GM21360 (cell line): ENCODE data around the gene NR1I3.
"Not testable (repeated sequence)": the region's sequence is repeated elsewhere in the genome, so short reads cannot be mapped to it uniquely, and the experiment has no call there.

Experiments
- ATAC-seq: cut with Tn5 transposase; IDR thresholded peaks from one replicate; pipeline ENCODE4 v1.9.1; 2021; ENCODE audit warnings: mild to moderate bottlenecking, moderate library complexity; ENCODE audit not compliant: unreplicated experiment

NR1I3 gene

DNA sequence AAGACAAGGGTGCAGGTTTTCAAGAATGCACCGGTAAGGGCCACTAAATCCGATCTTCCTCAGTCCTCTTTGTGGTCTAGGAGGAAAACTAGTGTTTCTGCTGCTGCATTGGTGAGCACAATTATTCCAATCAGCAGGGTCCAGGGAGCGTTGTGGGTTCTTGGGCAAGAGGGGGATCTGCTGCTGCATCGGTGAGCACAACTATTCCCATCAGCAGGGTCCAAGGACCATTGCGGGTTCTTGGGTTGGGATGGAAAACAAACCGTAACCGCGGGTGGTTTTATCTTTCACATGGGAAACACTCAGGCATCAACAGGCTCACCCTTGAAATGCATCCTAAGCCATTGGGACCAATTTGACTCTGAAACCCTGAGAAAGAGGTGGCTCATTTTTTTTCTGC is 13.6 kb upstream of the NR1I3 start:
- ATAC-seq = no peak

DNA sequence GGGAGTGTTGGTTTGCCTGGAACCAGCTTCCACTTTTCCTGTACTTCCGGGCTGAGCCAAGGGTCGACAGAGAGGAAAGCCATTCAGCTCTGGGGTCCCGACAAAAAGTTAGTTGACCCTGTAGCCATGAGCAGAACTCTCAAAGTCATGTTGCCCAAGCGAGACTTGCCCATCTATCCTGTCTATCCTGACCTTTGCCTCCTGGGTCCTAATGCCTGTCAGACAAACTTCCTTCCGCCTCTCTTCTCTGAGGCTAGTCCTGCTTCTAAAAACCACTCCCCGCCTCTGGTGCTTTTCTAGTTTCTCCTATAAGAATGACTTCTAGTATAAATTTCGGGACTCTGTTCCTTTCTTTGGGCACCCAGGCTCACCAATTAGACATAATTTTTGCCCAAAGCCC is 12.8 kb upstream of the NR1I3 start:
- no peak for ATAC-seq

DNA sequence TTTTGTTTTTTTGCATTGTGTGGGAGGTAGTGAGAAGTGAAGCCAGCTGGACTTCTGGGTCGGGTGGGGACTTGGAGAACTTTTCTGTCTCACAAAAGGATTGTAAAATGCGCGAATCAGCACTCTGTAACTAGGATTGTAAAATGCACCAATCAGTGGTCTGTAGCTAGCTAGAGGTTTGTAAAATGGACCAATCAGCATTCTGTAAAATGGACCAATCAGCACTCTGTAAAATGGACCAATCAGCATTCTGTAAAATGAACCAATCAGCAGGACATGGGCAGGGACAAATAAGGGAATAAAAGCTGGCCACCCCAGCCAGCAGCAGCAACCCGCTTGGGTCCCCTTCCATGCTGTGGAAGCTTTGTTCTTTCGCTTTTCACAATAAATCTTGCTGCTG is 12.1 kb upstream of the NR1I3 start:
- not testable (repeated sequence) for ATAC-seq

DNA sequence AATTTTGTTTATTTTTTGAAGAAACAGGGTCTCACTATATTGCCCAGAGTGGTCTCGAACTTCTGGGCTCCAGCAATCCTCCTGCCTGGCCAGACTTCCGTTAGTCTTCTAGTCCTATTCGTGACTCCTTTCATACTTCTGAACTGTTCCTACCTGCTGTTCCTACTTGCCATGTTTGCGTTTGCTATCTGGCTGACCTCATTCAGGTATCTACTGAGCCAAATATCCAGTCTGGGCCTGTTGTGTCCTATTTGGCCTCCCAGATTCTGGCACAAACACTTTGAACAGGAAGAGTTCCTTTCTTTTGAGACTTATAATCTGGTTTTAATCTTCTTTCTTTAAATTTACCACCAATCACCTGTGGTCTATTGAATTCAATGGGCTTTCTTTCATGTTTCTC is 6.9 kb upstream of the NR1I3 start:
- ATAC-seq = no peak

DNA sequence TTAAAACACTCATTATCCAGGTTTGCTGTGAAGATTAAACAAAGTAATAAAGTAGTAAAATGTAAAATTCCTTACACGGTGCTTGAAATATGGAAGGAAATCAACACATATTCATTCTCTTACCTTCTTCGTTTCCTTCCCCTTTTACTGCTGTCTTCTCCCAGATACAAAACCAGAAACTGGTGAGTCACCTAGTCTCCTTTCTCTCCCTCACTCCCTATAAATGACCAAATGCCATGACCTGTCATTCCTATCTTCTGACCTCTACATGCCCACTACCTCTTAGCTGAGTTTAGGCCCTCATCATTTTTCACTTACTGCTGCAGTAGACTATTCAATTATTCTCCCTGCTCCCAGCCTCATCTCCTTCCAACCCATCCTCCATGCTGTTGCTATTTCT is 4.3 kb upstream of the NR1I3 start:
- ATAC-seq = no peak

DNA sequence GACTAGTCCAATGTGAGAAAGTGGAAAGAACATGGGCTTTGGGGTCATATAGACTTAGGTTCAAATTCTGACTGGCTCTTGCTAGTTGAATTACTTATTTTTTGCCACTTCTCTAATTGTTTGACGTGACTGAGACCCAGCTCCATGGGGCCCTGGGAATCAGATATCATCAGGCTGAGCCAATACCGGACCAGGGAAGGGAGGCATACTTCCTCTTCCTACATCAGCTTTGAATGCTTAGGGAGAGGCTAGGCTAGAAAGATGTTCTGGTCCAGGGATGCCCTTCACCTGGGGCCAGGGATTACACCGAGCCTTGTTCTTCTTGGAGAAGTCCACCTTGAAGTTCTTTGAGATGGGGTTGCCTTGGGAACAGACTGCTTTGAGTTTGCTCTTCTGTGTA is 3.7 kb upstream of the NR1I3 start:
- no peak for ATAC-seq

DNA sequence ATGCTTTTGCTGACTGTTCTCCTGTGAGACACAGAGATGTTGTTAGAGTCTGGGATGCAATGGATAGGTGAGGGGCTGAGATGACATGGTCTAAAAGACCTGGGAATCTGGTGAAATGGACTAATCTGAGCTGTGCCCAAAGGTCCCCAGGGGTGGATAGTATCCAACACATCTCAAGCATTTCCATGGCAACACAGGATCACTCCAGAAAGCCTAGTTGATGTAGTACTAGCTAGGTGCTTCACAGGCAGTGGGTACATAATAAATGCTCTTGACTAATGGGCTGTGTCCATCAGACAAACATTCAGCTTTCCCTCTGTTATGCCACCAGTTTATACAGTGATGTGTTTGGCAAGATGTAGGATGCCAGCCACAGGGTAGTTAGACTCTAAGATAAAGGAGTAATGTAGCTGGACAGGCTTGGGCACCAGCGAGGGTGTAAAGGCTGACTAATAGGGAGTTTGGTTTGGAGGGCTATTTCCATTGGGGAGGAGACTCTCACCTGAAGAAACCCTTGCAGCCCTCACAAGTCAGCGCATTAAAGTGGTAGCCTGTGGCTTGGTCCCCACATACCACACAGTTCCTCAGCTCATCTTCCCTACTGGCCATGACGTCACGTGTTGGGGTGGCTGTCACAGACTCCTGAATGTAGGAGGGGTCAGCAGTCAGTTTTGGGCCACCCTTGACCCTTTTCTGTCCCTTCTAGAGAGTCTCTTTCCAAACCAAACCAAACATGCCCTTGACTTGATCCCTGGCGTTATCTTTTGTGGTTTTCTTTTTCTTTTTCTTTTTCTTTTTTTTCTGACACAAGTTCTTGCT is 1.8 kb downstream of the NR1I3 start:
- ATAC-seq = no peak

DNA sequence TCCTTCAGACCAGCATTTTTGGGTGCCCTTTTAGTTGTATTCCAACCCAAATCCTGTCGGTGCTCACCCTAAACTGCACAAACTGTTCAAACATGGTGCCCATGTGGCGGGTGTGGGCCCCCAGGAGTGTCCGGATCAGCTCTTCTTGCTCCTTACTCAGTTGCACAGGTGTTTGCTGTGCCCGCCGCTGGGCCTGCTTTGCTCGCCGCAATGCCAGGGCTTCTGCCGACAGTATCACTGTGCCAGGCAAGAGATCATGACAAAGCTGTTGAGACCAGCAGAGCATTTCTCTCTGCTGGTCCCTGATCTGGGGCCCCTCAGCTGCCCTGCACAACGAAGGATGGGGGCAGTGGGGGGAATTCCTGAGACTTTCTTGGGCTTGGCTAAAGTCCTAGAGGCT is 4.9 kb downstream of the NR1I3 start:
- no peak for ATAC-seq

DNA sequence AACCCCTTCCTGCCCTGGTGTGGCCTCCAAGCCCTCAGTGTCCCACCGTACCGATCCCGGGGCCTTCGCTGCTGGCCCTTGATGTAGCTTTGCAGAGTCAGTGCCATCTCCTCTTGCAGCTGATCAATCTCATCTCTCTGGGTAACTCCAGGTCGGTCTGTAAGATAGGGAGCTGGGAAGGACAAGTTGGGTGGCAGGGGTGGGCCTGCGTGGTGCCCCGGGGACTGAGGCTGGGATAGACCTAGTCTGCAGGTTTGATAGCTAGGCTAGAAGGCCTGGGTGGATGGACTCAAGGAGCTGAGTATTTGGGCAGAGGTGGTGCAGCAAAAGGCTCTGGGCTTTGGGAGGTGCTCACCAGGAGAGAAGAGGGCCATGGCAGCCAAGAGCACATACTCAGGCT is 7.2 kb downstream of the NR1I3 start:
- no peak for ATAC-seq

DNA sequence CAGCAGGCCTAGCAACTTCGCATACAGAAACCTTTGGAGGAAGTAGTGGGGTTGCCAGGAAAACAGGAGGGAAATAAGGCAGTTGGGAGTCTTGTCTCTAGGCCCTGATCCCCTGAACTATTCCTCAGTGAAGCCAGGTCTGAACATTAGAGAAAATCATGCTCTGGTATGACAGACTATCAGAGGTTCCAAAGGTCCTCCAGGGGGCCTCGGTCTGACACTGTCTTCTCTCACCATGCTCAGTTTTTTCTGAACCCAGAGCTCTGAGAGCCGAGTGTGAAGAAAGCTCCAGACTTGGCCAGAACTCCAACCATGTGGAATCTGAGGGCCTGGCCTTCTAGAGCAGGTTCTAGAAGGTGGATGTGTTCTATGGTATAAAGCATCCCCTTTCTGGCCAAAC is 8.1 kb downstream of the NR1I3 start:
- no peak for ATAC-seq

DNA sequence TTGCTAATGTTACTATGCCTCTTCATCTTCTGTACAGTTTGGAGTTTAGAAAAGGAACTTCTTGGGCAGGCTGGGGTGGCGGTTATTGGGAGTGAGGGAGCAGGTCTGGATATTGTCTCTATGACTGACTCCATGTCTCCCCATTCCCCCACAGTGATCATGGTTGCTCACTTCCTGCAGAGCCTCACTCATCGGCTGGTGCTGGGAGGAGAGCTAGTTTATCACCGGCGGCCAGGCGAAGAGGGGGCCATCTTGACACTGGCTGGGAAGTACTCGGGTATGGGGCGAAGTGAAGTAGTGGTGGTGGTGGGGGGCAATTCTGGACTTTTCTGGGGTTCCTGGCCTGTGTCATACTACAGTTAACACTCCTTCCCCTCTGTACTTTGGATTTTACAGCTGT is 10.0 kb downstream of the NR1I3 start:
- ATAC-seq = no peak

DNA sequence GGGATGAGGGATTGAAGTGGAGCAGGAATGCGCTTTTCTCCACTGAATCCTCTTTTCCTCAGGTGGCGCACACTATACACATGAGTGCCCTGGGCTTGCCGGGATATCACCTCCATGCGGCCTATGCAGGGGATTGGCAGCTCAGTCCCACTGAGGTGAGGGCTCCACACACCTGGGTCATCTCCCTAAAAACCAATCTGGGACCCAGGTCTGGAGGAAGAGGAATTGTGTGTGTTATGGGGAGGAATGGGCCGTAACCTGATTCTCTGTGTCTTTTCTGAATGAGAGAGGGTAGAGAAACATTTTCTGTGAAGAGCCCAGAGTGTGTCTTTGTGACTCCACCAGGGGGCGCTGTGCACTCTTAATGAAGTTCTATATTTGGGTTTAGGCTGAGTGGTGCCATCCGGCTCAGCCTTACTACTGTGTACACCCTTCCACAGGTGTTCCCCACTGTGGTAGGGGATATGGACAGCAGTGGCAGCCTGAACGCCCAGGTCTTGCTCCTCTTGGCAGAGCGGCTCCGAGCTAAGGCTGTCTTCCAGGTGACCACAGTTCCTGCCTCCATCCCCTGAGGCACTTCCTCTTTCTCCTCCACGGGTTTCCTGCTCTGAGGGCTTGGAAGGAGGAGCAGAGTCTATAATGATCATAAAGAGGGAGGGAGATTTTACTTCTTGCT is 10.7 kb downstream of the NR1I3 start:
- peak; percentile 38 for ATAC-seq

DNA sequence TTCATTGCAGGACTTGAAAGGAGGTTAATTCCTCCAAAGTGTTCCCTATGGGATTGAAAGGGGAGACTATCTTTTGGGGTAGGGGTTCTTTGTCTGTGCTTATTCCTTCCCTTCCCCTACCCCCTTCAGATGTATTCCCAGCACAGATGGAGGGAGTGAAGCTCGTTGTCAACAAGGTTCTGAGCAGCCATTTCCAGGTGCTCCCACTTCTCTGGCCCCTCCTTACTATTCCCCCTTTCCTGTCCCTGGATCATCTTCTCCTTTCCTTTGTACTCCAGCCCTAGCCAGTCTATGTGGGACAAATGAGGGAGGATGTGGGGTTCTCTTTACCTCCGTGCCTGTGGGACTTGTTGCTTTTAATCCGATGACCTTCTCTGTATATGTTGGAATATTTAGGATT is 11.2 kb downstream of the NR1I3 start:
- no peak for ATAC-seq

DNA sequence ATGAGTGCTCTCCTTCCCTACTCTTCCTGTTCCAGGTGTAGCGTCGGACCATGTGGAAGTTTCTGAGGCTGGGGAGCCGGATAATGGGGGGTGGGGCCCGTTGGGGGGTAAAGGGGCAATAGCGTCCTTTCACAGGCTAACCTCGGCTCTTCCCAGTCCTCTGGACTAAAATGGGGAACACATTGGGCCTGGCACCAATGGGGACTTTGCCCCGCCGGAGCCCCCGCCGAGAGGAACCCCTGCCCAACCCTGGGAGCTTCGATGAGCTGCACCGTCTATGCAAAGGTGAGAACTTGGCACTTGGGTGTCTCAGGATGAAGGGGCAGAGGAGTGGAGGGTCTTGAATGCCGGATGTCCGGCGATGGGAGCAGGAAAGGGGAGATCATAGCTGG is 11.7 kb downstream of the NR1I3 start:
- no peak for ATAC-seq

DNA sequence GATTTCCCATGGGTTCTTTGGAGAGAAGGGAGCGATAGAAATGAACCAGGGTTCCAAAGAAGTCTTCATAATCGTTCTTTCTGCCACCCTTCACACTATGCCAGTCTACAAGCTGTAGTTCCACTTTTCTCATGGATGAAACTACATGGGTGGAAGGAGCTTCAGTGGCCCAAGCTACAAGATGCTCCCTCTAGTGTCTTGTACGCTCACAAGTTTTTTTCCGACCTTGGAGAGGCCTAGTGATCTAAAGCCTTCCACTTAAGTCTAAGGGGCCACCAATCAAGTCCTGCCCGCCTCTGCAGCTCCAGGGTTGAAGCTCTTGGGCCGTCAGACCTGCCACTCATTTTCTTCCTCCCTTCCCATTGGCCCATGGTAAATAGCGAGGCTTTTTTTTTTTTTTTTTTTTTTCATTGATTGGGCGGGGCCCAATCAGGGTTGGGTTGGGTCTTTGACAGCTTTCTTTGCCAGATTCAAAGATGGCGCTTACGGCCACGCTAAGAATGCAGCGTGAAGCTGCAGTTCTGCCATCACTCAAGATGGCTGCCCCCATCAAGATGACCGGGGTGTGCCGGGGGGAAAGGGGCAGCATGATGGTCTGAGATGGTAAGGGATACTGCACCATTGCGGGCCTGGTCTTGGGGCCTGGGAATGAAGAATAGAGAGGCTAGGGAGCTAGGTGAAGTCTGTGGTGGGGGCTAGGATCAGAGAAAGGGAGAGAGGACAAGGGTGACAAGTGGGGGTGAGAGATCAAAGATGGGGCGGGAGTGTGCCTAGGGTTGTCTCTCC is 12.3 kb downstream of the NR1I3 start, which contains the start of gene TOMM40L:
TOMM40L (plus strand) TSS at position 527 of the 786 bp plus-strand sequence. CDS start 430 bp downstream, outside the sequence.
- peak; percentile 93 for ATAC-seq

DNA sequence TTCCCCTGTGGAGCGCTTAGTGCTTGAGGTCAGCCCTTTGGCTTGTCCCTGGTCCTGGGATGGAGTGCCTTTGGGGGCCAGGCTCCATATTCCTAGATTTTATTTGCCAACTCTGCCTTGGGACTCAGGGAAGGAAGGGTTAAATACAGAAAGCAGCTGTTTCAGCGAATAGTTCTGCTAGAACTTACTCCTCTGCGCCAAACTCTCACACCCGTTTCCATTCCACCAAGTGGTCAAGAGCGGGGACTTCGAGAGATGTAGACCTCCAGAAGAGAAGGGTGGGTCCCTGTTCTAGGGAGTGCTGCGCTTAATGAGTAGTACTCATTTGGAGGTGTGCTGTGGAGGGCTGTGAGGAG is 12.8 kb downstream of the NR1I3 start:
- ATAC-seq = no peak

DNA sequence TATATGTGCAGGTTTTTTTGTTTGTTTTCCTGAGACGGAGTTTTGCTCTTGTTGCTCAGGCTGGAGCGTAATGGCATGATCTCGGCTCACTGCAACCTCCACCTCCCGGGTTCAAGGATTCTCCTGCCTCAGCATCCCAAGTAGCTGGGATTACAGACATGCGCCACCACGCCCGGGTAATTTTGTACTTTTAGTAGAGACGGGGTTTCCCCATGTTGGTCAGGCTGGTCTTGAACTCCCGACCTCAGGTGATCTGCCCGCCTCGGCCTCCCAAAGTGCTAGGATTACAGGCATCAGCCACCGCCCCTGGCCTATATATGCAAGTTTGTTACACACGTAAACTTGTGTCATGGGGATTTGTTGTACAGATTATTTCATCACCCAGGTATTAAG is 13.3 kb downstream of the NR1I3 start:
- ATAC-seq = not testable (repeated sequence)

DNA sequence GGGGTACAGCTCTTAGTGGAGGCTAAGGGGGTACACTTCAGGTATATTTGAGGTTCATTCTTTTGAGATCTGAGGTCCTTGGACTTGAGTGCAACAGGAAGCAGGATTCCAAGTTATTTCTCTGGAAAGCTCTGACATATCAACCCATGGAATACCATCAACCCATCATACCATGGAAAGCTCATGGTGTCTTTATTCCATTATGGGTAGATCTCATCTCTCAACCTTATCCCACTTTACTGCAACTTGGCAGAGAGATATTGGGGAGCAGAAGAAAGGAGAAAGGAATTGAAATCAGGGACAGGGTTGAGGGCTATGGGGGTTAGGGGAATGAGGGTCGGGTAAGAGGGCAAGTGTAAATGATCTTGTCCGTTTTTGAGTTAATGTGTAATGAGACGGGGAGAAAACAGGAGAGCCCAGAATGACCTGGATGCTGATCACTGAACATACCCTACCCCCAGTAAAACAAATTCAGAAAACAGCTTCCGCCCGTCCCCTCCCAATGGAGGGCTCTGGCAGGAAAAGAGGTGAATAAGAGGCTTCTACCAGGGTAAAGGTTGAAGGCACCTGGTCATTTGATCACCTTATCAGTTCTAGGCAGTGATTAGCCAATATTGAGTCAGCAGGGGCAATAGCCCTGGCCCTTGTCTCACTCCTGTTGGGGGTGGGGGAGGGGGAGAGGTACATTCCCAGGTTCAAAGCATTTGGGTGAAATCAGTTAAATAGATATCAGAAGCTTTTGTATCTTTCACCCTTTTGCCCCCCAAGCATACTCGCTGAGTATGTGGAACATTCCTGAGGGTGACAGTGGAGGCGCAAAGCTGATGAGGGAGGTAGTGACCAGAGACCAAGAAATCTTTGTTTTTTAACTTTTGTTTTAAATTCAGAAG is 14.0 kb downstream of the NR1I3 start:
- ATAC-seq = no peak

DNA sequence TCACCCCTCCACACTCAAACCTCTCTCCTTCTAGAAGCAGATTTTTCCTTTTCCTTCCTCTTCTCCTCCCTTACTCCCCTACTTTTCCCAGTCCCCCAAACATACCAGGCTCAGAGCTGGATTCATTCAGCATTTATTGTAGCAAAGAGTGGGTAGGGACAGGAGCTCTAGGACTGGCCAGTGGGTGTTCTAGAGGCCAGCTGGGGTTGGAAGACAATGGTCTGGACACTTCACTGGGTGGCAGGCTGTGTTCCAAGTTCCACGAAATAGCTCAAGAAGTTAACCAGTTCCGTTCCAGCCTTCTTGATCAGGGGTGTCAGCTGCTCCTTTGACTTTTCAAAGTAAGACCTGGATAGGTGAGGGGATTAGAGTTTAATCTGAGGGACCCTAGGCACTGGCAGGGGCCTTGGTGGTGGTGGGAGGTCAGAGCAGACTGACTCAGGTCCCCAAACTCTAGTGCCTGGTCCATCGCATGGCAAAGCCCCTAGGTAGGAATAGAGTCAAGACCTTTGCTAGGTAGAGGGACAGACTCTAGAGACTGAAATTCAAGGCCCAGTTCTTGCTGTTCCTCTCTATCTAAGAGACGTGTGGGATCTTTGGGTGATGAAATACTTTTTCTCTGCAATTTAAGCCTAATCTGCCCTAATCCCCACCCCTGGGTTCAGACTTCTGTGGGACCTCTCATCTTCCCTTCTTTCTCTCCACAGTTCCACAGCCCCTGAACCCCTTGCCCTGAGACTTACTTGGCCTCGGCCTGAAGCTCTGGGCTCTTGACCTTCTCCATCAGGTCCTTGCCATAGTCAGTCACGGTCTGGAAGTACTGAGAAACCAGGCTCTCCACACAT is 15.6 kb downstream of the NR1I3 start:
- no peak for ATAC-seq

DNA sequence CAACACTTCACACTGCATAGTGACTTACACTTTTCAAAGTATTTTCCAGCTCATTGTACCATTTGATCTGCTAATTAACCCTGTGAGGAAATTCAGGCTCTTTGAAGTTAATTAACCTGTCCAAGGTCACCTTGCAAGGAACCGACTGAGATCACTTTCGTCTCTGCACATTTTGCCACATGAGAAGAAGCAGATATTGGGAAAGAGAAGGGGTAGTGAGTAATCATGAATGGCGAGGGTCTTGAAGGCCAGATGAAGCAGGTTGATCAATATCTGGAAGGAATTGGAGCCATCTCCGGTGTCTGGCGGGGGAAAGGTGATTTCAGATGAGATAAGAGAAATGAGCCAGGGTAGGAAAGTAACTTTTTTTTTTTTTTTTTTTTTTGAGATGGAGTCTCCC is 18.0 kb downstream of the NR1I3 start:
- ATAC-seq = no peak
